ENCODE measurements around the gene C17orf67.

- TF ChIP-seq SUZ12 (IDR thresholded peaks at IDR 0.05) (no peak), PKNOX1 (IDR thresholded peaks at IDR 0.05) (no peak), ELF4 (IDR thresholded peaks at IDR 0.05) (no peak), L3MBTL2 (conservative IDR thresholded peaks at IDR 0.05) (no peak), TARDBP (IDR thresholded peaks at IDR 0.05) (no peak), SP1 (IDR thresholded peaks at IDR 0.05) (no peak)
These were observed 26.0 kb downstream of the C17orf67 start for GRCh38 chr17:56807723-56808122.

Measured in HEK293T (cell line).